PC-9 (cell line): ENCODE data around the gene DDX10. TPM values are rescaled to one million over a fixed set of nuclear protein-coding genes. Genes with fewer than 3 reads are reported as not detected.

Experiments
- BruUV-seq: library from RNA; stranded (reverse); fragments of 400-500 nt; replicated peaks from 2 replicates; lab custom pipeline; 2021; lab: Mats Ljungman, UMichigan
- CTCF ChIA-PET: fragments of 300-600 bp; sonication (Branson Sonifier 250); formaldehyde crosslinking; loops from one replicate; lab custom pipeline; 2022; ENCODE audit warnings: antibody characterized with exemption; lab: Charles Lee
- POLR2A ChIA-PET: fragments of 300-600 bp; sonication (Branson Sonifier 250); formaldehyde crosslinking; loops from one replicate; lab custom pipeline; 2022; ENCODE audit warnings: antibody characterized with exemption; ENCODE audit not compliant: unreplicated experiment; lab: Charles Lee
- DNase-seq, 2 experiments: peaks; one replicate each; pipeline versions ENCODE4 v3.0.0 to v3.0.0-alpha.2; 2015 to 2022; ENCODE audit warnings: mixed read lengths in 1 of 2
- H2AFZ ChIP-seq: fragments of 200-600 bp; sonication (generic); 2 replicates; pipeline ENCODE4 v1.8.1; 2017; ENCODE audit warnings: antibody characterized with exemption
- H3F3A ChIP-seq: fragments of 200-600 bp; sonication (generic); 2 replicates; pipeline ENCODE4 v1.8.1; 2017; ENCODE audit warnings: antibody characterized with exemption, mild to moderate bottlenecking, low read depth; ENCODE audit not compliant: insufficient read depth
- H3K27ac ChIP-seq: fragments of 200-600 bp; sonication (generic); 2 replicates; pipeline ENCODE4 v1.6.1; 2016; ENCODE audit warnings: mixed run types
- H3K27me3 ChIP-seq: fragments of 200-600 bp; sonication (generic); 2 replicates; pipeline ENCODE4 v1.6.1; 2016; ENCODE audit warnings: low read depth, mixed run types; ENCODE audit not compliant: insufficient read depth
- H3K36me3 ChIP-seq: fragments of 200-600 bp; sonication (generic); 2 replicates; pipeline ENCODE4 v1.6.1; 2016; ENCODE audit warnings: low read depth, mixed run types
- H3K4me1 ChIP-seq: fragments of 200-600 bp; sonication (generic); replicated peaks from 2 replicates; pipeline ENCODE4 v1.6.1; 2016; ENCODE audit warnings: mixed run types; ENCODE audit not compliant: insufficient read depth
- H3K4me2 ChIP-seq: fragments of 200-600 bp; sonication (generic); 2 replicates; pipeline ENCODE4 v1.6.1; 2017; ENCODE audit warnings: mixed run types
- H3K4me3 ChIP-seq: fragments of 200-600 bp; sonication (generic); 2 replicates; pipeline ENCODE4 v1.6.1; 2016; ENCODE audit warnings: mixed run types
- H3K79me2 ChIP-seq: fragments of 200-600 bp; sonication (generic); 2 replicates; pipeline ENCODE4 v1.6.1; 2017; ENCODE audit warnings: low read depth, mixed run types
- H3K9me2 ChIP-seq: fragments of 200-600 bp; sonication (generic); 2 replicates; pipeline ENCODE4 v1.8.1; 2017; ENCODE audit warnings: mild to moderate bottlenecking; ENCODE audit not compliant: insufficient read depth
- H3K9me3 ChIP-seq: fragments of 200-600 bp; sonication (generic); 2 replicates; pipeline ENCODE4 v1.8.1; 2016; ENCODE audit warnings: low read depth; ENCODE audit not compliant: insufficient read depth
- H4K20me1 ChIP-seq: fragments of 200-600 bp; sonication (generic); 2 replicates; pipeline ENCODE4 v1.8.1; 2017; ENCODE audit not compliant: insufficient read depth
- CTCF ChIP-seq: fragments of 200-600 bp; sonication (generic); conservative IDR thresholded peaks from 2 replicates; pipeline ENCODE4 v1.6.1; 2017; ENCODE audit warnings: mixed run types, antibody characterized with exemption, mild to moderate bottlenecking, moderate library complexity
- EZH2 ChIP-seq: fragments of 200-600 bp; sonication (generic); IDR thresholded peaks from 2 replicates; pipeline ENCODE4 v1.8.0; 2017; ENCODE audit warnings: antibody characterized with exemption, low read depth
- intact Hi-C: fragments of 100-400 bp; cut with micrococcal nuclease; formaldehyde crosslinking; loops from one replicate; pipeline ENCODE4 v1.10.0; 2022; ENCODE audit not compliant: unreplicated experiment
- total RNA-seq: library from RNA; stranded (reverse); gene quantifications from 2 replicates; pipeline ENCODE4 v1.2.3, GENCODE V29; 2021

The DDX10 gene
- total RNA-seq, 1 experiment from 2014 or later: 26.4 TPM

DNA sequence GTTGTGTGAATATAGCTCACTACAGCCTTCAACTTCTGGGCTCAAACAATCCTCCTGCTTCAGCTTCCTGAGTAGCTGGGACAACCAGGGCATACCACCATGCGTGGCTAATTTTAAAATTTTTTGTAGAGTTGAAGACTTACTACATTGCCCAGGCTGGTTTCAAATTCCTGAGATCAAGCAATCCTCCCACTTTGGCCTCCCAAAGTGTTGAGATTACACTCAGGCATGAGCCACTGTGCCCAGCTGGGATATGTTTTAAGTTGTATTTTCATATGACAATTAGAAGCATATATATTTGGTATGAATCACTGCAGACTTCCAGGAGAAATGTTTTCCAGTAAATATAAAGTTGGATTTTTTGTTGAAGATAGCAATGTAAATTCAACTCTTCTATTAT lies 15.4 kb downstream of the DDX10 start:
- TF ChIP-seq EZH2 (no peak), CTCF (no peak)
- Histone ChIP-seq H4K20me1 (no peaks in the 10 kb centered on the region), H3K4me2 (no peak overlapping the region), H3K27ac (no peak overlapping the region), H3K9me3 (no peaks in the 10 kb centered on the region), H3K4me3 (no peak overlapping the region), H3K27me3 (no peaks in the 10 kb centered on the region), H3F3A (no peaks in the 10 kb centered on the region), H3K9me2 (no peaks in the 10 kb centered on the region), H2AFZ (no peak overlapping the region), H3K4me1 (no peaks in the 10 kb centered on the region), H3K36me3 (peaks cover 46% of the 10 kb centered on the region), H3K79me2 (no peaks in the 10 kb centered on the region)
- intact Hi-C loops: no loop called here
- no TSS peak for BruUV-seq
- no peak for DNase-seq
- ChIA-PET CTCF (no interaction called here), POLR2A (no interaction called here)

GRCh38 chr11:108685419-108686130 lies 20.7 kb downstream of the DDX10 start:
- Histone ChIP-seq H2AFZ (no peak overlapping the region), H4K20me1 (no peaks in the 10 kb centered on the region), H3K9me3 (no peaks in the 10 kb centered on the region), H3F3A (no peaks in the 10 kb centered on the region), H3K79me2 (no peaks in the 10 kb centered on the region), H3K36me3 (peaks cover 24% of the 10 kb centered on the region), H3K27me3 (no peaks in the 10 kb centered on the region), H3K4me2 (no peak overlapping the region), H3K4me1 (no peaks in the 10 kb centered on the region), H3K4me3 (no peak overlapping the region), H3K9me2 (no peaks in the 10 kb centered on the region), H3K27ac (no peak overlapping the region)
- ChIA-PET POLR2A (no interaction called here), CTCF (no interaction called here)
- DNase-seq: no peak
- no peak for TF ChIP-seq CTCF
- TF ChIP-seq EZH2: no peak
- intact Hi-C loops: no loop called here
- no TSS peak for BruUV-seq

DNA sequence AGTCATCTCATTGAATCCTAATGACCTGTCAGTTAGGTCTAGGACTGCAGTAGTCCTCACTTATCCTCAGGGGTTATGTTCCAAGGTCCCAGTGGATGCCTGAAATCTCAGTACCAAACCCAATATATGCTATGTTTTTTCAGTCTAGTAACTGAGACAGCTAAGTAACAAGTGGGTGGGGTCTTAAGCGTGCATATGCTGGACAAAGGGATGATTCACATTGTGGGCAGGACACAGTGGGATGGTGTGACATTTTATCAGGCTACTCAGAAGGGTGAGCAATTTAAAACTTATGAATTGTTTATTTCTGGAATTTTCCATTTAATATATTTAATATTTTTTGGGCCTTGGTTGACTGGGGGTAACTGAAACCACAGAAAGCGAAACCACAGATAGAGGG lies 29.0 kb downstream of the DDX10 start:
- Histone ChIP-seq H3K27ac (no peak overlapping the region), H3K36me3 (peaks cover 41% of the 10 kb centered on the region), H3K4me1 (no peaks in the 10 kb centered on the region), H3K9me3 (no peaks in the 10 kb centered on the region), H4K20me1 (no peaks in the 10 kb centered on the region), H3K4me3 (no peak overlapping the region), H3F3A (peaks cover 6% of the 10 kb centered on the region; the same call in 1 of the 2 replicates), H3K9me2 (no peaks in the 10 kb centered on the region), H3K79me2 (no peaks in the 10 kb centered on the region), H3K4me2 (no peak overlapping the region), H2AFZ (no peak overlapping the region), H3K27me3 (no peaks in the 10 kb centered on the region)
- intact Hi-C loops: no loop called here
- no peak for DNase-seq
- ChIA-PET CTCF (no interaction called here), POLR2A (no interaction called here)
- no TSS peak for BruUV-seq
- no peak for TF ChIP-seq EZH2
- TF ChIP-seq CTCF: no peak
